Right atrium auricular region (tissue), 2 donors: ENCODE data around the gene BDKRB1. TPM values are rescaled to one million over a fixed set of nuclear protein-coding genes. Genes with fewer than 3 reads are reported as not detected.

Experiments
- DNase-seq: peaks from one replicate; pipeline ENCODE4 v3.0.0-alpha.2; 2019; ENCODE audit warnings: low spot score
- H3K27ac ChIP-seq, 2 donors: fragments of 200-600 bp; sonication (generic); 1 replicate in 1 of 2; 2 replicates in 1 of 2; pipeline ENCODE4 v1.5.1; 2016 to 2019
- H3K27me3 ChIP-seq, 2 donors: fragments of 200-600 bp; sonication (generic); one replicate each; pipeline versions ENCODE4 v1.5.1 to v1.6.0; 2017 to 2019
- H3K36me3 ChIP-seq: fragments of 200-600 bp; sonication (generic); one replicate; pipeline ENCODE4 v1.5.1; 2016
- H3K4me1 ChIP-seq, 2 donors: fragments of 200-600 bp; sonication (generic); one replicate each; pipeline versions ENCODE4 v1.5.1 to v1.6.0; 2017 to 2019
- H3K4me3 ChIP-seq, 2 donors: fragments of 200-600 bp; sonication (generic); 1 replicate in 1 of 2; 2 replicates in 1 of 2; pipeline ENCODE4 v1.5.1; 2017 to 2019; ENCODE audit warnings: mild to moderate bottlenecking in 1 of 2, moderate library complexity in 1 of 2
- H3K9me3 ChIP-seq, 2 donors: fragments of 200-600 bp; sonication (generic); one replicate each; pipeline ENCODE4 v1.5.1; 2019
- CTCF ChIP-seq, 2 donors: fragments of 200-600 bp; sonication (generic); IDR thresholded peaks; one replicate each; pipeline ENCODE4 v1.5.1; 2019; ENCODE audit warnings: antibody characterized with exemption in 2 of 2
- total RNA-seq, 2 donors: library from RNA; depleted of rRNA; stranded (reverse); fragments of >200 nt; gene quantifications; one replicate each; pipeline ENCODE4 v1.1.0, GENCODE V29; 2016

Gene BDKRB1
- total RNA-seq, 2 donors from 2014 or later, result 0.39 to 20.0 TPM

- Histone ChIP-seq H3K27ac (no peak overlapping the region), H3K4me1 (no peaks in the 10 kb centered on the region), H3K9me3 (no peaks in the 10 kb centered on the region), H3K4me3 (no peak overlapping the region), H3K27me3 (no peaks in the 10 kb centered on the region), H3K36me3 (peaks cover 78% of the 10 kb centered on the region)
- TF ChIP-seq CTCF (IDR thresholded peaks at IDR 0.05), result no peak
- no peak for DNase-seq
Measured at GRCh38 chr14:96309133-96309895, 53.3 kb downstream of the BDKRB1 start.

- no peak for TF ChIP-seq CTCF (IDR thresholded peaks at IDR 0.05)
- DNase-seq, result no peak
- Histone ChIP-seq H3K4me3 (no peak overlapping the region), H3K27me3 (no peaks in the 10 kb centered on the region), H3K27ac (no peak overlapping the region), H3K9me3 (no peaks in the 10 kb centered on the region), H3K4me1 (no peaks in the 10 kb centered on the region), H3K36me3 (peaks cover 78% of the 10 kb centered on the region)
Measured at GRCh38 chr14:96309896-96310330, 53.9 kb downstream of the BDKRB1 start.

GRCh38 chr14:96310906-96311305 lies 54.9 kb downstream of the BDKRB1 start:
- Histone ChIP-seq H3K9me3 (no peaks in the 10 kb centered on the region), H3K36me3 (peaks cover 79% of the 10 kb centered on the region), H3K27ac (no peak overlapping the region), H3K27me3 (no peaks in the 10 kb centered on the region), H3K4me1 (no peaks in the 10 kb centered on the region), H3K4me3 (no peak overlapping the region)
- no peak for DNase-seq
- no peak for TF ChIP-seq CTCF (IDR thresholded peaks at IDR 0.05)

Other genes starting within 250 kb of the BDKRB1 start
- 1 to 10 TPM; 1.6 to 5.6 TPM for gene C14orf132, start 216.8 kb upstream of the BDKRB1 start, total RNA-seq
- 1 to 10 TPM; 1.7 to 2.9 TPM for gene BDKRB2, start 51.4 kb upstream of the BDKRB1 start, total RNA-seq
- 10 to 100 TPM; 15.1 to 16.2 TPM for gene ATG2B, start 107.1 kb downstream of the BDKRB1 start, total RNA-seq
- 10 to 100 TPM in 1 of 2 donors, 1 to 10 TPM in 1; 8.7 to 14.8 TPM for gene GSKIP, start 107.3 kb downstream of the BDKRB1 start, total RNA-seq
- 1 to 10 TPM; 1.1 to 2.1 TPM for gene AK7, start 135.9 kb downstream of the BDKRB1 start, total RNA-seq
- gene PAPOLA, start 246.2 kb downstream of the BDKRB1 start, total RNA-seq, result 10 to 100 TPM; 85.2 to 91.9 TPM